Smooth muscle cell (in vitro differentiated cells): Measurements from ENCODE around the gene TAC4. TPM values are rescaled to one million over a fixed set of nuclear protein-coding genes. Genes with fewer than 3 reads are reported as not detected.

Experiments used
- DNase-seq: peaks from one replicate; lab custom pipeline; 2025; ENCODE audit not compliant: unreplicated experiment; lab: John Stamatoyannopoulos, UW
- H2AFZ ChIP-seq: fragments of 200-600 bp; sonication (generic); 2 replicates; pipeline ENCODE4 v1.6.0; 2016; ENCODE audit warnings: antibody characterized with exemption, low read depth, mild to moderate bottlenecking
- H3F3A ChIP-seq: fragments of 200-600 bp; sonication (generic); 2 replicates; pipeline ENCODE4 v1.6.0; 2017; ENCODE audit warnings: antibody characterized with exemption, low read depth
- H3K27ac ChIP-seq: fragments of 200-600 bp; sonication (generic); 2 replicates; pipeline ENCODE4 v1.5.1; 2016; ENCODE audit warnings: low read depth, mild to moderate bottlenecking
- H3K27me3 ChIP-seq: fragments of 200-600 bp; sonication (generic); 2 replicates; pipeline ENCODE4 v1.6.1; 2016; ENCODE audit warnings: low read depth, mild to moderate bottlenecking
- H3K36me3 ChIP-seq: fragments of 200-600 bp; sonication (generic); 2 replicates; pipeline ENCODE4 v1.5.1; 2016; ENCODE audit warnings: low read depth
- H3K4me1 ChIP-seq: fragments of 200-600 bp; sonication (generic); 2 replicates; pipeline ENCODE4 v1.5.1; 2016; ENCODE audit warnings: low read depth
- H3K4me2 ChIP-seq: fragments of 200-600 bp; sonication (generic); 2 replicates; pipeline ENCODE4 v1.6.0; 2016; ENCODE audit warnings: mild to moderate bottlenecking
- H3K4me3 ChIP-seq: fragments of 200-600 bp; sonication (generic); 2 replicates; pipeline ENCODE4 v1.5.1; 2016; ENCODE audit warnings: mild to moderate bottlenecking
- H3K79me2 ChIP-seq: fragments of 200-600 bp; sonication (generic); 2 replicates; pipeline ENCODE4 v1.6.0; 2016; ENCODE audit warnings: low read depth, mild to moderate bottlenecking
- H3K9ac ChIP-seq: fragments of 200-600 bp; sonication (generic); 2 replicates; pipeline ENCODE4 v1.6.0; 2016; ENCODE audit warnings: low read depth
- H3K9me3 ChIP-seq: fragments of 200-600 bp; sonication (generic); replicated peaks from 2 replicates; pipeline ENCODE4 v1.5.1; 2016; ENCODE audit warnings: low read depth
- H4K20me1 ChIP-seq: fragments of 200-600 bp; sonication (generic); 2 replicates; pipeline ENCODE4 v1.6.0; 2016; ENCODE audit warnings: low read depth
- CTCF ChIP-seq: fragments of 200-600 bp; sonication (generic); IDR thresholded peaks from 2 replicates; pipeline ENCODE4 v1.5.1; 2017; ENCODE audit warnings: borderline replicate concordance, mild to moderate bottlenecking, antibody characterized with exemption; ENCODE audit not compliant: insufficient read depth, poor library complexity, severe bottlenecking
- WGBS: methylation state at CpG from one replicate; pipeline ENCODE4 v1.1.7; 2016; ENCODE audit warnings: low lambda C conversion rate; 5-methylcytosine and 5-hydroxymethylcytosine counted together
- polyA plus RNA-seq: library from polyadenylated mRNA; unstranded; fragments of >200 nt; fragmentation: Nextera tagmentation; extraction: Ambion mirVana; gene quantifications from 2 replicates; pipeline ENCODE4 v1.2.1, GENCODE V29; 2016
- total RNA-seq: library from RNA; depleted of rRNA; stranded (reverse); fragments of >200 nt; gene quantifications from 2 replicates; pipeline ENCODE4 v1.2.3, GENCODE V29; 2014

Gene TAC4
- total and polyA plus RNA-seq, 2 experiments from 2014 or later: not detected

- H3K79me2 ChIP-seq: no peaks in the 10 kb centered on the region
- no peaks in the 10 kb centered on the region for H3K27me3 ChIP-seq
- TF ChIP-seq CTCF: no peak
- 93% methylated on average over 4 of the region's 5 CpGs for WGBS
- no peaks in the 10 kb centered on the region for H3K36me3 ChIP-seq
- no peaks in the 10 kb centered on the region for H3F3A ChIP-seq
- H3K4me3 ChIP-seq: no peak overlapping the region
- H4K20me1 ChIP-seq: no peaks in the 10 kb centered on the region
- no peak overlapping the region for H3K27ac ChIP-seq
- no peak overlapping the region for H3K4me2 ChIP-seq
- no peak overlapping the region for H3K9ac ChIP-seq
- H3K9me3 ChIP-seq: no peaks in the 10 kb centered on the region
- no peaks in the 10 kb centered on the region for H3K4me1 ChIP-seq
- no peak overlapping the region for H2AFZ ChIP-seq
- DNase-seq: no peak
These were observed 8.4 kb downstream of the TAC4 start for GRCh38 chr17:49839455-49839854.

- Histone ChIP-seq H3K4me1 (no peaks in the 10 kb centered on the region), H3K9ac (no peak overlapping the region), H3K27ac (no peak overlapping the region), H3K9me3 (no peaks in the 10 kb centered on the region), H3F3A (no peaks in the 10 kb centered on the region), H4K20me1 (no peaks in the 10 kb centered on the region), H3K79me2 (no peaks in the 10 kb centered on the region), H3K27me3 (no peaks in the 10 kb centered on the region), H3K36me3 (no peaks in the 10 kb centered on the region), H3K4me2 (no peak overlapping the region), H3K4me3 (no peak overlapping the region), H2AFZ (no peak overlapping the region)
- TF ChIP-seq CTCF: no peak
- no peak for DNase-seq
- 92% methylated on average over 16 of the region's 16 CpGs for WGBS
These were observed 11.5 kb downstream of the TAC4 start for GRCh38 chr17:49836111-49837030.

GRCh38 chr17:49835472-49835871 lies 12.4 kb downstream of the TAC4 start:
- Histone ChIP-seq H3K4me1 (no peaks in the 10 kb centered on the region), H3K9me3 (no peaks in the 10 kb centered on the region), H3K36me3 (no peaks in the 10 kb centered on the region), H3F3A (no peaks in the 10 kb centered on the region), H3K4me2 (no peak overlapping the region), H3K27me3 (no peaks in the 10 kb centered on the region), H3K79me2 (no peaks in the 10 kb centered on the region), H3K4me3 (no peak overlapping the region), H4K20me1 (no peaks in the 10 kb centered on the region), H3K27ac (no peak overlapping the region), H3K9ac (no peak overlapping the region), H2AFZ (no peak overlapping the region)
- TF ChIP-seq CTCF: no peak
- no peak for DNase-seq
- WGBS: 95% methylated on average over 7 of the region's 7 CpGs
